H1 (cell line): ENCODE results near the gene ZMYM2. TPM values are rescaled to one million over a fixed set of nuclear protein-coding genes. Genes with fewer than 3 reads are reported as not detected.

ENCODE experiments used
- MAFK ChIP-seq: IDR thresholded peaks from 2 replicates; pipeline ENCODE4 v1.6.1; 2012; ENCODE audit warnings: low read depth, mild to moderate bottlenecking, improper control_type of control experiment, low read length
- NRF1 ChIP-seq: IDR thresholded peaks from 2 replicates; pipeline ENCODE4 v1.6.1; 2011; ENCODE audit warnings: mild to moderate bottlenecking, low read depth, low read length, improper control_type of control experiment
- POLR2A ChIP-seq, 2 experiments: IDR thresholded peaks; 1 replicate in 1 of 2; 2 replicates in 1 of 2; pipeline ENCODE4 v1.6.1; 2011; ENCODE audit warnings: low read depth in 2 of 2, low read length in 2 of 2, mild to moderate bottlenecking in 2 of 2; ENCODE audit errors: control extremely low read depth in 1 of 2
- RAD21 ChIP-seq, 2 experiments: IDR thresholded peaks in 1 of 2; conservative IDR thresholded peaks in 1 of 2; 2 replicates each; pipeline ENCODE4 v1.6.1; 2011; ENCODE audit warnings: low read depth in 2 of 2, low read length in 2 of 2, improper control_type of control experiment in 1 of 2, inconsistent platforms in 1 of 2, mild to moderate bottlenecking in 1 of 2, moderate library complexity in 1 of 2
- SUZ12 ChIP-seq: fragments of 200-600 bp; sonication (generic); IDR thresholded peaks from 2 replicates; pipeline ENCODE4 v1.6.1; 2012; ENCODE audit warnings: mild to moderate bottlenecking, inconsistent platforms, low read length, moderate library complexity, mixed read lengths
- polyA plus RNA-seq, 7 experiments: library from polyadenylated mRNA; depleted of rRNA in 3 of 7; stranded (reverse) in 5 of 7; unstranded in 2 of 7; fragments of >200 nt in 5 of 7; fragments of 200-250 nt in 2 of 7; gene quantifications; 1 replicate in 5 of 7; 2 replicates in 1 of 7; 4 replicates in 1 of 7; pipeline versions ENCODE4 v1.2.1 to v1.2.3, GENCODE V29; 2011 to 2013; ENCODE audit warnings: missing spikeins in 2 of 7, mixed read lengths in 2 of 7
- total RNA-seq: library from RNA; stranded (reverse); fragmentation: NEBNext Ultra II Directional; extraction: Animal tissue kit (Norgen Biotek cat#: 25700); gene quantifications from 2 replicates; pipeline ENCODE4 v1.2.1, GENCODE V29; 2021

ZMYM2 gene
- total and polyA plus RNA-seq, 2 of the 8 experiments (the other 6 are each of a cell fraction or from before 2014, with no cell fraction given), result 41.2 to 159 TPM

- TF ChIP-seq POLR2A (IDR thresholded peaks at IDR 0.05; ENCODE audit: control extremely low read depth in 1 of 2, low read depth in 2 of 2, low read length in 2 of 2) (no peak), RAD21 (IDR thresholded peaks at IDR 0.05 in 1 of 2, conservative IDR thresholded peaks at IDR 0.05 in 1 of 2; ENCODE audit: low read depth in 2 of 2, low read length in 2 of 2) (peak; percentile 19 to 23; a peak in 2 of 4 replicates), MAFK (no peak), NRF1 (no peak), SUZ12 (peak; percentile 64; the same call in 1 of the 2 replicates)
Measured at GRCh38 chr13:20128459-20128931, 170.0 kb downstream of the ZMYM2 start (continued).
